ENCODE measurements around the gene GRK1. TPM values are rescaled to one million over a fixed set of nuclear protein-coding genes. Genes with fewer than 3 reads are reported as not detected.

Gene GRK1
- total RNA-seq, 1 donor from 2014 or later, result 0.34 TPM

DNA sequence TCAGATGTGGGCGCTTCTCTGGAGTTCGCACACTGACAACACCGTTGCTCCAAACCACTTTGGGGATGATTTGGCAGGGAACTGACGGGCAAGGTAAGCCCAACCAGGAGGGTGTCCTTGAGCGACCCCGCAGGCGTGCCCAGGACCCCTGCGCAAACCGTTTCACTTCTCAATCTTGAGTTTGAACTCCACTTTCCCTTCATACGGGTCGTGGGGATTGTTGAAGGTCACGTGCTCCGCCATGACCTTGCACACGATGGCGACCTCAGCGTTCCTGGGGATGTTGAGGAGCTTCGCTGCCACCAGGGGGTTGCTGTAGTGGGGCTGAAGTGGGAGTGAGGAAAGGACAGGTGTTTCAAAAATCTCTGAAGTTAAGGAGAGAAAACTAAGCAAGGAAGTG lies 17.8 kb upstream of the GRK1 start:
- peak; percentile 6 to 29 for DNase-seq (ENCODE audit: low spot score in 2 of 2, unreplicated experiment in 2 of 2)
- Mint-ChIP-seq H3K27me3 (ENCODE audit: low read depth) (no peaks in the 10 kb centered on the region), H3K27ac (no peak overlapping the region), H3K9me3 (peaks cover 8% of the 10 kb centered on the region), H3K4me3 (no peak overlapping the region), H3K36me3 (peaks cover 7% of the 10 kb centered on the region), H3K4me1 (peaks cover 3% of the 10 kb centered on the region)
- TF ChIP-seq CTCF (IDR thresholded peaks at IDR 0.05; ENCODE audit: unreplicated experiment), result no peak

- no peak for TF ChIP-seq CTCF (IDR thresholded peaks at IDR 0.05; ENCODE audit: unreplicated experiment)
- Mint-ChIP-seq H3K9me3 (no peaks in the 10 kb centered on the region), H3K36me3 (peaks cover 5% of the 10 kb centered on the region), H3K4me3 (no peak overlapping the region), H3K4me1 (peaks cover 3% of the 10 kb centered on the region), H3K27ac (no peak overlapping the region), H3K27me3 (ENCODE audit: low read depth) (no peaks in the 10 kb centered on the region)
- peak; percentile 7 to 24 for DNase-seq (ENCODE audit: low spot score in 2 of 2, unreplicated experiment in 2 of 2)
Measured at GRCh38 chr13:113650275-113650674, 16.7 kb upstream of the GRK1 start.

DNA sequence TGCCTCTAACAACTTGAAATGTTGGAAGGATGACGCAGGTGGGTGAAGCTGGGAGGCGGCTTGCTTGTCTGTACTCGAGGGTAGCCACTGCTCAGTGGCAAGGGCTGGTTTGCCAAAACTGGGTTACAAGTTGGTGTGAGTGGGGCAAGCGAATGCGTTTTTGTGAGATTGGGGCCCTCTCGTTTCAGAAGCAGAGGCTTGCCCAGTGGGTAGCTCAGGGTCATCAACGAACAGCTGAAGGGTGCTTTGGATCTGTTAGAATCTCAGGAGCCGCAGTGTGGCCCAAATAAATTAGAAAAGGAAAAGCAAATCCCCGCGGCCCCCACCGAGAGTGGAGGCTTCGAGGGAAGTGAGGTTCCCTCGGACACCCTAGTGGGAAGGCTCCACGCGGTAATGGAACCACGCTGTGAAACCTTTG lies 16.3 kb upstream of the GRK1 start:
- H3K36me3 Mint-ChIP-seq, result peaks cover 5% of the 10 kb centered on the region
- H3K4me1 Mint-ChIP-seq, result peaks cover 3% of the 10 kb centered on the region
- no peaks in the 10 kb centered on the region for H3K9me3 Mint-ChIP-seq
- no peak overlapping the region for H3K4me3 Mint-ChIP-seq
- no peak for TF ChIP-seq CTCF (IDR thresholded peaks at IDR 0.05; ENCODE audit: unreplicated experiment)
- H3K27ac Mint-ChIP-seq, result no peak overlapping the region
- no peaks in the 10 kb centered on the region for H3K27me3 Mint-ChIP-seq (ENCODE audit: low read depth)
- DNase-seq (ENCODE audit: low spot score in 2 of 2, unreplicated experiment in 2 of 2), result peak; percentile 8 to 28

DNA sequence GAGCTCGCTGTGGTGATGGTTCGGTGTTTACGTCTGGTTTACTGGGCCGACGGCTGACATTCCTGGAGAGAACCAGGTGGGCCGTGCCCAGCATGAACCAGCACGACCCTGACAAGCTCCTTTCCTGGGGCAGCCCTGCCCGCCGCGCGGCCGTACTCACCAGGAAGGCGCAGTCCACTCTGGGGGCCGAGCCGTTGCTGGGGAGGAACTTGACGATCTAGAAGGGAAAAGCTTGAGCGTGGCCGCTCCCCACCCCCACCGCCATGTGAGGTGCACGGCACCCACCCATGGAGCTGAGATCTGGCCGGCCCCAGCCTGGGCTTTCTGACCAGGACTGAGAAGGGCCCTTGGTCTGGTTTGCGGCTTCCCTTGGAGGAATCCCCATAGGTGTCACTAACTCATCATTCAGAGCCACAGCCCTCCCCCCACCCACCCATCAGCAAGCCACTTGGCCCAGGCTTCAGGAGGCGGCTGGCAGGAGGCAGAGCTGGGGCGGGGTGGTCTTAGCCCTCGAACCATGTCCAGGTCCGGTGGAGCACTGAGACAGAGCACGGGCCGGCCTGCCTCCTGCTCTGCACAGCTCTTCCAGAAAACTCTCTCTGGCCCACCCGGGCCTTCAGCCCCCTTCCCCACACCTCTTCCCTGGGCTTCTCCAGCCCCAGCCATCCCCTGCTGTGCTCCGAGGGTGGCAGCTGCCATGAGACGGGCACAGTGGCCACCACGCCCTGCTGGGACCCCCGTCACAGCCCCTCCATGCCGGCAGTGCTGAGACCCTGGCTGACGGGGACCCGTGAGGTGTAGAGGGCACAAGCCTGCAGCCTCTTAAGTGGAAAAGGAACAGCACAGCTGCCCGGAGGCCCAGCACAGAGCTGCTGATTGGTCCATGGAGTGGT lies 15.3 kb upstream of the GRK1 start:
- Mint-ChIP-seq H3K4me1 (peaks cover 3% of the 10 kb centered on the region), H3K36me3 (peaks cover 5% of the 10 kb centered on the region), H3K27ac (no peak overlapping the region), H3K27me3 (ENCODE audit: low read depth) (no peaks in the 10 kb centered on the region), H3K4me3 (no peak overlapping the region), H3K9me3 (no peaks in the 10 kb centered on the region)
- peak; percentile 19 to 35 for DNase-seq (ENCODE audit: low spot score in 2 of 2, unreplicated experiment in 2 of 2)
- TF ChIP-seq CTCF (IDR thresholded peaks at IDR 0.05; ENCODE audit: unreplicated experiment), result no peak

DNA sequence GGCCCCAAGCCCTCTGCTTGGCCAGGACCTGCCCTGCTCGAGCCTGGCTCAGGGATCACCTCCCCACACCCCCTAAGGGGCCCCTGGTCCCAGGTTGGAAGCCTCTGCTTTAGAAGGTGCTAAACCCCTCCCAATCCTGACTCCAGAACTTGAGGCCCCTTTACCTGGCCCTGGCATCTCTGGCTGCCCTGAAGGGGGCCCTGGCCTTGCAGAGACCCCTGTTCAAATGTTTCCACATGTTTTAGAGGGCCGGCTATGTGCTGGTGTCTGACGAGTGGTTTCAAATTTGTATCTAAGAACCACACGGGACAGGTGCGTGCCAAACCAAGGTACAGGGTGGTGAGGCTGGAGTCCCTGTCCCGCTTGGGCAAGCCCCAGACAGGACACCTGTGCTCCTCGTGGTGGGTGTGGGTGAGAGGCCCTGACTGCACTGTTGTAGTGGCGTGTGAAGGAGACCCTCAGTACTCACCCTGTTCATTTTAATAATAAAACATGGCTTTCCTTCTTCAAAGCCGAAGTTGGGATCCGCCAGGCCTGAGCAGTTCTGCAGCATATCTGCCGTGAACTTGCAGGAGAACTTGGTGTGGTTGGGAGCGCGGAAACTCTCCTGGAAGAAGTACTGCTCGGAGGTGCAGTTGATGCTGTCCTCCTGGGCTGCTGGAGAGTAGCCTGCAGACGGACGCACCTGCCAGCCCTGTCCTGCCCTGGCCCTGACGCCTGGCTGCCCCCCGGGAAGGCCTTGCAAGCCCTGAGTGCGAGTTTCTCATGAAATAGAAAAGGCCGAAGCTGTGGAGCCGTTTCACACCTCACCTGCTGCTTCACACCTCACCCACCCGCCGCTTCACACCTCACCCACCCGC lies 14.4 kb upstream of the GRK1 start:
- H3K27me3 Mint-ChIP-seq (ENCODE audit: low read depth), result no peaks in the 10 kb centered on the region
- H3K36me3 Mint-ChIP-seq, result peaks cover 5% of the 10 kb centered on the region
- peaks cover 3% of the 10 kb centered on the region for H3K4me1 Mint-ChIP-seq
- H3K27ac Mint-ChIP-seq, result no peak overlapping the region
- H3K4me3 Mint-ChIP-seq, result no peak overlapping the region
- DNase-seq (ENCODE audit: low spot score in 2 of 2, unreplicated experiment in 2 of 2), result peak; percentile 4 to 25
- TF ChIP-seq CTCF (IDR thresholded peaks at IDR 0.05; ENCODE audit: unreplicated experiment), result no peak
- H3K9me3 Mint-ChIP-seq, result no peaks in the 10 kb centered on the region
